ENCODE results near the gene PTPRK.

The PTPRK gene

DNA sequence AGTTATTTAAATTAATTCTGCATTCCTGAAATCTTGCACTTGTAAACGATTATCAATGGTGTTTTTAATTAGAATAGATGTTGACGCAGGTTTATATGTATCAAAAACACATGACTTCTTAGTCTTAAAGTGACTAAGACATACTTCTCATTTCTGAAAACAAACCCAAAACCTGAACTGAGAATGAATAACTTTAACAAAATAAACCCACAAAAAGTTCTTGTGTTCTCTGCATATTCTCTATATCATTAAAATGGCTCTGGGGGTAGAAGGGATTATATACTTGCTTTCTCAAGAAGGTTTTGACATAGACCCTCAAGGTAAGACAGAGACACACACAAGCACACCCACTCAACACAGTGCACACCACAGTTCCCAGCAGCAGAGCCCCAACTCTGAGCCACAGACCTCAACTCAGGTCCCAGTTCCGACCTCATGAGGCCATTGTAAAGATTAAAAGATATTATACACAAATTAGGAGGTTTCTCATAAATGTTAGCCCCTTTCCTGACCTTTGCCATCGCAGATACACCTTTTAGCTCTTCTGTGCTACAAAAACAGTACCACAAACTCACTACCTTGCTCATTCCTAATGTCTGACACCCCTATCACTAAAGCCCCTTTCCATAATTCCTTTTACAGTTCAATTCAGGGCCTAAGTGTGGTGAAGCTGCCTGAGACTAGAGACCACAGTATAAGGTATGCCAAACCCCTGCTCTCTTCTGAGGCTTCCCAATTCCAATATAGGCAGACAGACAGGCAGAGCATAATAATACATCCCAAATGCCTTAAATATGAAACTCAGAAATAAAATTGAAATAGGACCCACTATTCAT is 267.8 kb downstream of the PTPRK start:
- TF ChIP-seq, protein P1, sequence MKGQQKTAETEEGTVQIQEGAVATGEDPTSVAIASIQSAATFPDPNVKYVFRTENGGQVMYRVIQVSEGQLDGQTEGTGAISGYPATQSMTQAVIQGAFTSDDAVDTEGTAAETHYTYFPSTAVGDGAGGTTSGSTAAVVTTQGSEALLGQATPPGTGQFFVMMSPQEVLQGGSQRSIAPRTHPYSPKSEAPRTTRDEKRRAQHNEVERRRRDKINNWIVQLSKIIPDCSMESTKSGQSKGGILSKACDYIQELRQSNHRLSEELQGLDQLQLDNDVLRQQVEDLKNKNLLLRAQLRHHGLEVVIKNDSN (IDR thresholded peaks at IDR 0.05): no peak
- no peak for TF ChIP-seq TCF12 (IDR thresholded peaks at IDR 0.05; ENCODE audit: low read depth)
- no peak for TF ChIP-seq EP300 (IDR thresholded peaks at IDR 0.05; ENCODE audit: borderline replicate concordance)
- no peak for TF ChIP-seq EGR1 (IDR thresholded peaks at IDR 0.05)

DNA sequence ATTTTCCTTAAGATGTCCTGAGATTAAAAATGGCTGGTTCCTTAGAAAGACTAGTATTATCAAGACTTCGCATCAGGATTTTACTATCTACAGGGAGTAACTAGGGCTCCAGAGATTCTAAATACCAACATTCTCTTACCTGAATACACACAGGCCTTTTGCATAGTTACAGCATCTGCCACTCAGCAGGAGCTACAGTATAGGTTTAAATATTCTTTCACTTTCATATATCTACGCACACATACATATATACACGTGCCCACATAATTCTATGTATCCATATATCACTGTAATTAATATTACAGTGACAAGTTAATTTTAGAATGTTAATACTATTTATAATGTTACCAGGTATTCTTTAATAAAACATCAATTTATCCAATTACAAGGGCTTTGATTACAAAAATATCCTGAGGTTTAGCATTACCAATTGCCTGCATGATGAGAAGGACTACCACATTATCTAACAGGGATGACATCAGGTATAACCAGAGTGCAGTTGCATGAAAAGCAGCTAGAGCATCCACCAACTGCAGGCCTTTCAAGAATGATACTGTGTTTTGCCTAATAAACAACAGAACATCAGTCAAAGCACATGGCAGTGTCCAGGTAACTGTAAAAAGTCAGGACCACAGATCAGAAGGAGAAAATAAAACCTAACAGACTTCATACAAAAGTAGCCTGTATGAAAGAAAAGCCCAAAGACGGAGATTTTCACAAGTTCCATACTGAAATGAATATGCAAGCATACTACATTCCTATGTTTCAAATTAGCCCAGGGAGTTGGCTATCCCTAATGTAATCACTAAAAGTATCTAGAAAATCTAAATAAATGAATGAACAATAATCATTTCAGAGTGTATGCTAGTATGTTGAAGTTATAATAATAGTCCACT is 268.7 kb downstream of the PTPRK start:
- TF ChIP-seq YY1 (IDR thresholded peaks at IDR 0.05; ENCODE audit: low read depth) (no peak), FOXM1 (IDR thresholded peaks at IDR 0.05; ENCODE audit: borderline replicate concordance, low read depth) (no peak), RAD21 (IDR thresholded peaks at IDR 0.05; ENCODE audit: low read depth) (no peak), EGR1 (IDR thresholded peaks at IDR 0.05) (no peak), NFIC (IDR thresholded peaks at IDR 0.05) (no peak), TCF12 (IDR thresholded peaks at IDR 0.05; ENCODE audit: low read depth) (no peak), EP300 (IDR thresholded peaks at IDR 0.05; ENCODE audit: borderline replicate concordance) (no peak), TAF1 (IDR thresholded peaks at IDR 0.05; ENCODE audit: low read depth) (no peak), ZBTB7A (IDR thresholded peaks at IDR 0.05; ENCODE audit: low read depth) (no peak), CREB1 (IDR thresholded peaks at IDR 0.05; ENCODE audit: low read depth) (no peak)

DNA sequence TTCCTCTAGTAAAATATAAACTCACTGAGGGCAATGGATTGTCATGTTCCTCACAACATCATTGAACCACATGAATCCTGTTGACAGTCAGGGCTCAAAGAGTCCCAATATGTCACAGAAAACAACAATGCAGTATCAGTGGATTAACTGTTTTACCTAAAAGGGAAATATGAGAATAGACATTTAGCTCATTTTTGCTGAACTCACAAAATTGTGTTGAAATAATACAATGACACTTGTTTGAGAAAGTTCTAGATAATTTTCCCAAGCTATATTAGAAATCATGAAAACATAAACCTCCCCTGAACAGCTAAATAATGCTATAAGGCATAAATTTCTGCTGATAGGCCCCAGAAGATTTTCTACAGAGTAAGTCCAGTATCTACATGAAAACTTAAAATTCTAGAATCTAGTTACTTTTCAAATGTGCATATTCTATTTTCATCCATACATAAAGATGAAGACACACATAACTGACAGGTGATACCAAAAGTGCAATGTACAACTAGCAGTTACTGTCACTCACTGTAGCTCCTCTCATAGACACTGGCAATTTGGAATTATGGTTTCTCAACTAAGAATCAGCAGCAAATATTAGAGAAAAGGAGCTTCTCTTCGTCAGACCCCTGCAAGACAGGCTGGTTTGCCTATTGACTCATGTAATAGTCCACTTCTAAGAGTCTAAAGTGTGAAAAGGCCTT is 269.9 kb downstream of the PTPRK start:
- no peak for TF ChIP-seq RAD21 (IDR thresholded peaks at IDR 0.05; ENCODE audit: low read depth)
- TF ChIP-seq EGR1 (IDR thresholded peaks at IDR 0.05): no peak
- TF ChIP-seq FOXM1 (IDR thresholded peaks at IDR 0.05; ENCODE audit: borderline replicate concordance, low read depth): no peak
- no peak for TF ChIP-seq CREB1 (IDR thresholded peaks at IDR 0.05; ENCODE audit: low read depth)
- TF ChIP-seq CEBPB (IDR thresholded peaks at IDR 0.05): no peak
- TF ChIP-seq, protein P2, sequence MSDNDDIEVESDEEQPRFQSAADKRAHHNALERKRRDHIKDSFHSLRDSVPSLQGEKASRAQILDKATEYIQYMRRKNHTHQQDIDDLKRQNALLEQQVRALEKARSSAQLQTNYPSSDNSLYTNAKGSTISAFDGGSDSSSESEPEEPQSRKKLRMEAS (IDR thresholded peaks at IDR 0.05): no peak
- no peak for TF ChIP-seq NFIC (IDR thresholded peaks at IDR 0.05)
- no peak for TF ChIP-seq YY1 (IDR thresholded peaks at IDR 0.05; ENCODE audit: low read depth)
- TF ChIP-seq ZBTB7A (IDR thresholded peaks at IDR 0.05; ENCODE audit: low read depth): no peak
- no peak for TF ChIP-seq TEAD4 (IDR thresholded peaks at IDR 0.05)
- no peak for TF ChIP-seq TCF12 (IDR thresholded peaks at IDR 0.05; ENCODE audit: low read depth)
- TF ChIP-seq TAF1 (IDR thresholded peaks at IDR 0.05; ENCODE audit: low read depth): no peak
- TF ChIP-seq EP300 (IDR thresholded peaks at IDR 0.05; ENCODE audit: borderline replicate concordance): no peak
- TF ChIP-seq, protein P3, sequence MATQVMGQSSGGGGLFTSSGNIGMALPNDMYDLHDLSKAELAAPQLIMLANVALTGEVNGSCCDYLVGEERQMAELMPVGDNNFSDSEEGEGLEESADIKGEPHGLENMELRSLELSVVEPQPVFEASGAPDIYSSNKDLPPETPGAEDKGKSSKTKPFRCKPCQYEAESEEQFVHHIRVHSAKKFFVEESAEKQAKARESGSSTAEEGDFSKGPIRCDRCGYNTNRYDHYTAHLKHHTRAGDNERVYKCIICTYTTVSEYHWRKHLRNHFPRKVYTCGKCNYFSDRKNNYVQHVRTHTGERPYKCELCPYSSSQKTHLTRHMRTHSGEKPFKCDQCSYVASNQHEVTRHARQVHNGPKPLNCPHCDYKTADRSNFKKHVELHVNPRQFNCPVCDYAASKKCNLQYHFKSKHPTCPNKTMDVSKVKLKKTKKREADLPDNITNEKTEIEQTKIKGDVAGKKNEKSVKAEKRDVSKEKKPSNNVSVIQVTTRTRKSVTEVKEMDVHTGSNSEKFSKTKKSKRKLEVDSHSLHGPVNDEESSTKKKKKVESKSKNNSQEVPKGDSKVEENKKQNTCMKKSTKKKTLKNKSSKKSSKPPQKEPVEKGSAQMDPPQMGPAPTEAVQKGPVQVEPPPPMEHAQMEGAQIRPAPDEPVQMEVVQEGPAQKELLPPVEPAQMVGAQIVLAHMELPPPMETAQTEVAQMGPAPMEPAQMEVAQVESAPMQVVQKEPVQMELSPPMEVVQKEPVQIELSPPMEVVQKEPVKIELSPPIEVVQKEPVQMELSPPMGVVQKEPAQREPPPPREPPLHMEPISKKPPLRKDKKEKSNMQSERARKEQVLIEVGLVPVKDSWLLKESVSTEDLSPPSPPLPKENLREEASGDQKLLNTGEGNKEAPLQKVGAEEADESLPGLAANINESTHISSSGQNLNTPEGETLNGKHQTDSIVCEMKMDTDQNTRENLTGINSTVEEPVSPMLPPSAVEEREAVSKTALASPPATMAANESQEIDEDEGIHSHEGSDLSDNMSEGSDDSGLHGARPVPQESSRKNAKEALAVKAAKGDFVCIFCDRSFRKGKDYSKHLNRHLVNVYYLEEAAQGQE (IDR thresholded peaks at IDR 0.05; ENCODE audit: low read depth): no peak
- TF ChIP-seq, protein P1 (IDR thresholded peaks at IDR 0.05): no peak

DNA sequence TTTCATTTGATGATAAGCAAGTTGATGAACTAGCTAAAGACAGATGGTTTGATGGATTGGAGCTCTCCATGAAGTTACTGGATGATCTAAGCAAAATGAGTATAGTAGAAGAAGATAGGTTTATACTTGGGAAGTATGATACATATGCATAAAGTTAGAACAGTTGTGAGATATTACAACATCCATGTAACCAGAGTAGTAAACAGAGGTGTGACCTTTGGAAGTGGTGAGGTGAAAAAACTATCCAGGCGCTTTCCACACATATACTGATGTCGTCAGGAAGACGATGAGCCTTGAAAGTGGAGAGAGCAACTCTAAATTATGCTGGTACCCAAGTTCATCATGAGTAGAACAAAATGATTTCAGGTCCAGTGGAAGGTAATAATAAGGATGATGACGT is 271.0 kb downstream of the PTPRK start:
- no peak for TF ChIP-seq YY1 (IDR thresholded peaks at IDR 0.05; ENCODE audit: low read depth)

DNA sequence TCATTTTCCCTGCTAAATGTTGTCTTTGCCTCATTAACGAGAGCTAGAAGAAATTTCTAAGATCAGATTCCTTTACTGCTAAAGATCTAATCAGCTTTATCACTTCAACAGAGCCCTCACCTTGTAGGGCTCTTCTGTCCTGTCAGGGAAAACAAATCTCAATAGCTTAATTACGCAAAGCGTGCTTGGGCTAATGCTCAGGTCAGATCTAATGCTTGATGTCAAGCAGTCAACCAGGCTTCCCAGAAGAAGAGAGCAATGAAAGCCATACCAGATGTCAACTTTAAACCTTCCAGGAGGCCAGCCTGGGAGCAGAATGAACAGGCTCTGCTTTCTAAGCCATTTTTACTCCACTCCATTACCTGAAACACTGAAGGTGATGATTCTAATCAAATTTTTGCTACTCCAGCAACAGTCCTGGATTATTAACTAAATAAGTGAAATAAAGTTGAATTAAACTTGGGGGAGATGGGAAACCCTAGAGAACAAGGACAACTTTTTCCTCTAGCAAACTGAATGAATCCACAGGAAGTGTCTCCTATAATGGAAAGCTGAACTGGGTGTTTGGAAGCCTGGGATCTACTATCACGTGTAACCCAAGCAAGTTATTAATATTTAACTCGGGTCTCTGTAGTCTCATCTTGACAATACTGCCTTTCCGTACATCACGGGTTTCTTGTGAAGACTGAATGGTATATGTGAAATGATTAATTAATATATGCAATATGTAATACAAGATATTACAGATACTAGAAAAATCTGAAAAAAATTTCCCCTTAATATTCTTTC is 273.7 kb downstream of the PTPRK start:
- TF ChIP-seq ZBTB7A (IDR thresholded peaks at IDR 0.05; ENCODE audit: low read depth): no peak
- no peak for TF ChIP-seq TAF1 (IDR thresholded peaks at IDR 0.05; ENCODE audit: low read depth)
- TF ChIP-seq, protein P1 (IDR thresholded peaks at IDR 0.05): no peak
- no peak for TF ChIP-seq TCF12 (IDR thresholded peaks at IDR 0.05; ENCODE audit: low read depth)
- TF ChIP-seq TEAD4 (IDR thresholded peaks at IDR 0.05): no peak
- no peak for TF ChIP-seq EP300 (IDR thresholded peaks at IDR 0.05; ENCODE audit: borderline replicate concordance)
- TF ChIP-seq EGR1 (IDR thresholded peaks at IDR 0.05): no peak
- TF ChIP-seq, protein P3 (IDR thresholded peaks at IDR 0.05; ENCODE audit: low read depth): no peak
- no peak for TF ChIP-seq CREB1 (IDR thresholded peaks at IDR 0.05; ENCODE audit: low read depth)
- TF ChIP-seq RAD21 (IDR thresholded peaks at IDR 0.05; ENCODE audit: low read depth): no peak
- no peak for TF ChIP-seq NFIC (IDR thresholded peaks at IDR 0.05)

Measured in Ishikawa (cell line).